Measurements from ENCODE around the gene HOXC4. TPM values are rescaled to one million over a fixed set of nuclear protein-coding genes. Genes with fewer than 3 reads are reported as not detected.

The HOXC4 gene
- total and polyA plus RNA-seq, 4 donors, result 0.02 TPM; not detected in 3

DNA sequence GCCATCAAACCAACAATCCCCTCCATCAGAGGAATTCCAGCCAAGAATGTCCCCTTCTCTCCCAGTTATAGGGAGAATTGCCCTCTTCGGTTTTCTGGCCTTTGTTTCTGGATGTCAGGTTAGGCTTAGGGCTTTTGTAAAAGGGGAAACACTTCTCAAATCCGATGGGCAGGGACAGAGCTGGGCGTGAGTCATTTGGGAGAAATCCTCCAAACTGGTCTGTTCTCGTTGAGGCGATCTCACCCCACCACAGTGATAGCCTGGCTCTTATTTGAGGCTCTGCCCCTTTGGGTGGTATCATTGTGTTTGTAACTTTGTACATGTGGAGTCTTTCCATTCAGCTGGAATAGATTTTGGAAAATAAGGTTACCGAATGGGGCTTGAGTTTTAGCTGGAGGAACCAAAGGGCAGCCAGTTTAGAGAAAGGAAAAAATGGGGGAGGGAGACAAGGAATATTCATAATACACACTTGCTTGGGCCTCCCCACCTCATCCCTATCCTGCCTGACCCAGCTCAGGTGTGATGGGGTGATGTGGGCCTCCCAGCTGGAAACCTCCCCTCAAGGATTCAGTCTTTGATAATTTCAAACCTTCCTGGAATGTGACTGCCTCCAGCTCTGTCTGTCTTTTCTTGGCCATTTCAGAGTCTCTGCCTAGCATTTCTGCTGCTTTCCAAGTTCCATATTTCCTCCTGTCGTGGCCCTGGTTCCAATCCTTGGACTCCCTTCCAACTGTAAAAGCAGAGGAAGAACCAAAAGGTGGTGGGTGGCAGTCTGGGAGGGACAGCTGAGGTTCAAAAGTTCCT, 7.5 kb downstream of the HOXC4 start:
- no peak for TF ChIP-seq FOXA2 (IDR thresholded peaks at IDR 0.05)
- no peak for TF ChIP-seq FOXA1 (IDR thresholded peaks at IDR 0.05)
- TF ChIP-seq, protein P1, sequence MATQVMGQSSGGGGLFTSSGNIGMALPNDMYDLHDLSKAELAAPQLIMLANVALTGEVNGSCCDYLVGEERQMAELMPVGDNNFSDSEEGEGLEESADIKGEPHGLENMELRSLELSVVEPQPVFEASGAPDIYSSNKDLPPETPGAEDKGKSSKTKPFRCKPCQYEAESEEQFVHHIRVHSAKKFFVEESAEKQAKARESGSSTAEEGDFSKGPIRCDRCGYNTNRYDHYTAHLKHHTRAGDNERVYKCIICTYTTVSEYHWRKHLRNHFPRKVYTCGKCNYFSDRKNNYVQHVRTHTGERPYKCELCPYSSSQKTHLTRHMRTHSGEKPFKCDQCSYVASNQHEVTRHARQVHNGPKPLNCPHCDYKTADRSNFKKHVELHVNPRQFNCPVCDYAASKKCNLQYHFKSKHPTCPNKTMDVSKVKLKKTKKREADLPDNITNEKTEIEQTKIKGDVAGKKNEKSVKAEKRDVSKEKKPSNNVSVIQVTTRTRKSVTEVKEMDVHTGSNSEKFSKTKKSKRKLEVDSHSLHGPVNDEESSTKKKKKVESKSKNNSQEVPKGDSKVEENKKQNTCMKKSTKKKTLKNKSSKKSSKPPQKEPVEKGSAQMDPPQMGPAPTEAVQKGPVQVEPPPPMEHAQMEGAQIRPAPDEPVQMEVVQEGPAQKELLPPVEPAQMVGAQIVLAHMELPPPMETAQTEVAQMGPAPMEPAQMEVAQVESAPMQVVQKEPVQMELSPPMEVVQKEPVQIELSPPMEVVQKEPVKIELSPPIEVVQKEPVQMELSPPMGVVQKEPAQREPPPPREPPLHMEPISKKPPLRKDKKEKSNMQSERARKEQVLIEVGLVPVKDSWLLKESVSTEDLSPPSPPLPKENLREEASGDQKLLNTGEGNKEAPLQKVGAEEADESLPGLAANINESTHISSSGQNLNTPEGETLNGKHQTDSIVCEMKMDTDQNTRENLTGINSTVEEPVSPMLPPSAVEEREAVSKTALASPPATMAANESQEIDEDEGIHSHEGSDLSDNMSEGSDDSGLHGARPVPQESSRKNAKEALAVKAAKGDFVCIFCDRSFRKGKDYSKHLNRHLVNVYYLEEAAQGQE (IDR thresholded peaks at IDR 0.05), result no peak
- TF ChIP-seq, protein P2, sequence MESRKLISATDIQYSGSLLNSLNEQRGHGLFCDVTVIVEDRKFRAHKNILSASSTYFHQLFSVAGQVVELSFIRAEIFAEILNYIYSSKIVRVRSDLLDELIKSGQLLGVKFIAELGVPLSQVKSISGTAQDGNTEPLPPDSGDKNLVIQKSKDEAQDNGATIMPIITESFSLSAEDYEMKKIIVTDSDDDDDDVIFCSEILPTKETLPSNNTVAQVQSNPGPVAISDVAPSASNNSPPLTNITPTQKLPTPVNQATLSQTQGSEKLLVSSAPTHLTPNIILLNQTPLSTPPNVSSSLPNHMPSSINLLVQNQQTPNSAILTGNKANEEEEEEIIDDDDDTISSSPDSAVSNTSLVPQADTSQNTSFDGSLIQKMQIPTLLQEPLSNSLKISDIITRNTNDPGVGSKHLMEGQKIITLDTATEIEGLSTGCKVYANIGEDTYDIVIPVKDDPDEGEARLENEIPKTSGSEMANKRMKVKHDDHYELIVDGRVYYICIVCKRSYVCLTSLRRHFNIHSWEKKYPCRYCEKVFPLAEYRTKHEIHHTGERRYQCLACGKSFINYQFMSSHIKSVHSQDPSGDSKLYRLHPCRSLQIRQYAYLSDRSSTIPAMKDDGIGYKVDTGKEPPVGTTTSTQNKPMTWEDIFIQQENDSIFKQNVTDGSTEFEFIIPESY (IDR thresholded peaks at IDR 0.05), result no peak

DNA sequence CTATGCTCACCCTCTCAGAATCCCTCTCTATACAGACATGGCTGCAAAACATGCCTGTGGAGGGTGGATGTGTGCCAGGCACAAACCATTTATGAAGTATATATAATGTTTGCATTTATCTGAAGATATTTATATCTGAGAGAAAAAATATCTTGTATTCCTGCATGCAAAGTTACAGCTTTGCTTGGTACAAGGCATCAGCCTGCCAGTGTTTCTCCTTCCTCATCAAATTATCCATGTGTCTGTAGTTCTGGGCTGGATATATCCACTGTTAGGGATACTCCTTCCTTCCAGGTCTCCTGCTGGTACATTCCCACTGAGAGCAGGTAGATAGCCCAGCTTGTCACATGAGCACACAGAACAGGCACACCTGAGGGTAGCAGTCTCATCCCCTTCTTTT, 12.0 kb downstream of the HOXC4 start:
- no peaks in the 10 kb centered on the region for H3K9me3 ChIP-seq (ENCODE audit: control insufficient read depth in 4 of 4, low read length in 3 of 4)
- no peaks in the 10 kb centered on the region for H3K36me3 ChIP-seq (ENCODE audit: control insufficient read depth in 4 of 4, insufficient read depth in 3 of 4, low read depth in 1 of 4, low read length in 3 of 4)
- peaks cover 0 to 22% (median 3%) of the 10 kb centered on the region in 4 donors for H3K27me3 ChIP-seq (ENCODE audit: control insufficient read depth in 4 of 4, insufficient read depth in 4 of 4, low read length in 3 of 4)
- no peak for DNase-seq (ENCODE audit: low spot score)
- H3K27ac ChIP-seq (ENCODE audit: low read depth in 1 of 2, low read length in 2 of 2), result no peak overlapping the region
- H3K4me3 ChIP-seq (ENCODE audit: low read depth in 1 of 3, low read length in 3 of 3), result no peak overlapping the region
- no peak overlapping the region for H3K9ac ChIP-seq (ENCODE audit: low read depth in 1 of 2, low read length in 2 of 2)
- TF ChIP-seq, protein P1 (IDR thresholded peaks at IDR 0.05), result no peak
- TF ChIP-seq, protein P3, sequence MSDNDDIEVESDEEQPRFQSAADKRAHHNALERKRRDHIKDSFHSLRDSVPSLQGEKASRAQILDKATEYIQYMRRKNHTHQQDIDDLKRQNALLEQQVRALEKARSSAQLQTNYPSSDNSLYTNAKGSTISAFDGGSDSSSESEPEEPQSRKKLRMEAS (IDR thresholded peaks at IDR 0.05), result no peak
- TF ChIP-seq GABPA (IDR thresholded peaks at IDR 0.05 in 1 of 2, conservative IDR thresholded peaks at IDR 0.05 in 1 of 2) (no peak), RXRA (IDR thresholded peaks at IDR 0.05) (no peak)
- TF ChIP-seq, protein P4, sequence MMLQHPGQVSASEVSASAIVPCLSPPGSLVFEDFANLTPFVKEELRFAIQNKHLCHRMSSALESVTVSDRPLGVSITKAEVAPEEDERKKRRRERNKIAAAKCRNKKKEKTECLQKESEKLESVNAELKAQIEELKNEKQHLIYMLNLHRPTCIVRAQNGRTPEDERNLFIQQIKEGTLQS (IDR thresholded peaks at IDR 0.05), result no peak
- no peaks in the 10 kb centered on the region for H3K4me1 ChIP-seq (ENCODE audit: control insufficient read depth in 4 of 4, insufficient read depth in 4 of 4, low read length in 3 of 4)

More for the DNA sequence above, 7.5 kb downstream of the HOXC4 start:
- no peaks in the 10 kb centered on the region for H3K4me1 ChIP-seq (ENCODE audit: control insufficient read depth in 4 of 4, insufficient read depth in 4 of 4, low read length in 3 of 4)
- no peak overlapping the region for H3K9ac ChIP-seq (ENCODE audit: low read depth in 1 of 2, low read length in 2 of 2)
- no peaks in the 10 kb centered on the region for H3K9me3 ChIP-seq (ENCODE audit: control insufficient read depth in 4 of 4, low read length in 3 of 4)
- no peak for DNase-seq (ENCODE audit: low spot score)
- H3K27me3 ChIP-seq (ENCODE audit: control insufficient read depth in 4 of 4, insufficient read depth in 4 of 4, low read length in 3 of 4), result peaks cover 0 to 31% (median 4%) of the 10 kb centered on the region in 4 donors
- WGBS, result 41% methylated on average over 7 of the region's 7 CpGs
- H3K36me3 ChIP-seq (ENCODE audit: control insufficient read depth in 4 of 4, insufficient read depth in 3 of 4, low read depth in 1 of 4, low read length in 3 of 4), result no peaks in the 10 kb centered on the region
- no peak overlapping the region for H3K27ac ChIP-seq (ENCODE audit: low read depth in 1 of 2, low read length in 2 of 2)
- H3K4me3 ChIP-seq (ENCODE audit: low read depth in 1 of 3, low read length in 3 of 3), result no peak overlapping the region
